ENCODE results near the gene CHRNG. TPM values are rescaled to one million over a fixed set of nuclear protein-coding genes. Genes with fewer than 3 reads are reported as not detected.

The CHRNG gene
- polyA plus RNA-seq, 1 donor, result 0.21 TPM

GRCh38 chr2:232577841-232578240 is 38.3 kb downstream of the CHRNG start:
- Histone ChIP-seq H3K4me1 (ENCODE audit: control insufficient read depth, insufficient read depth, low read length) (peaks cover 63% of the 10 kb centered on the region), H3K27me3 (ENCODE audit: control insufficient read depth, insufficient read depth, low read length) (no peaks in the 10 kb centered on the region), H3K27ac (ENCODE audit: low read length) (no peak overlapping the region), H3K36me3 (ENCODE audit: control insufficient read depth, insufficient read depth, low read length) (peaks cover 27% of the 10 kb centered on the region), H3K9me3 (ENCODE audit: control insufficient read depth, low read depth, low read length) (no peaks in the 10 kb centered on the region), H3K4me3 (ENCODE audit: low read length) (no peak overlapping the region)
- DNase-seq, result no peak
- WGBS (ENCODE audit: insufficient coverage, low lambda C conversion rate), result 90% methylated on average over 2 of the region's 2 CpGs

GRCh38 chr2:232578626-232579025 is 39.1 kb downstream of the CHRNG start:
- peak in 1 of 2 donors; percentile 71 for DNase-seq
- peaks cover 26% of the 10 kb centered on the region for H3K36me3 ChIP-seq (ENCODE audit: control insufficient read depth, insufficient read depth, low read length)

GRCh38 chr2:232580648-232580981 is 41.1 kb downstream of the CHRNG start:
- no peaks in the 10 kb centered on the region for H3K27me3 ChIP-seq (ENCODE audit: control insufficient read depth, insufficient read depth, low read length)
- WGBS (ENCODE audit: insufficient coverage, low lambda C conversion rate), result no CpG with 5 or more reads among the region's 6 CpGs
- peaks cover 14% of the 10 kb centered on the region for H3K36me3 ChIP-seq (ENCODE audit: control insufficient read depth, insufficient read depth, low read length)
- H3K4me3 ChIP-seq (ENCODE audit: low read length), result no peak overlapping the region
- H3K27ac ChIP-seq (ENCODE audit: low read length), result no peak overlapping the region
- DNase-seq, result no peak
- peaks cover 38% of the 10 kb centered on the region for H3K4me1 ChIP-seq (ENCODE audit: control insufficient read depth, insufficient read depth, low read length)
- no peaks in the 10 kb centered on the region for H3K9me3 ChIP-seq (ENCODE audit: control insufficient read depth, low read depth, low read length)

More at GRCh38 chr2:232578626-232579025, 39.1 kb downstream of the CHRNG start:
- Histone ChIP-seq H3K9me3 (ENCODE audit: control insufficient read depth, low read depth, low read length) (no peaks in the 10 kb centered on the region), H3K27me3 (ENCODE audit: control insufficient read depth, insufficient read depth, low read length) (no peaks in the 10 kb centered on the region), H3K4me1 (ENCODE audit: control insufficient read depth, insufficient read depth, low read length) (peaks cover 56% of the 10 kb centered on the region), H3K4me3 (ENCODE audit: low read length) (no peak overlapping the region), H3K27ac (ENCODE audit: low read length) (peak overlapping the region; percentile 30)
- WGBS (ENCODE audit: insufficient coverage, low lambda C conversion rate), result no CpG with 5 or more reads among the region's 2 CpGs

- Histone ChIP-seq H3K36me3 (ENCODE audit: control insufficient read depth, insufficient read depth, low read length) (peaks cover 14% of the 10 kb centered on the region), H3K4me3 (ENCODE audit: low read length) (no peak overlapping the region), H3K9me3 (ENCODE audit: control insufficient read depth, low read depth, low read length) (no peaks in the 10 kb centered on the region), H3K27ac (ENCODE audit: low read length) (no peak overlapping the region), H3K27me3 (ENCODE audit: control insufficient read depth, insufficient read depth, low read length) (no peaks in the 10 kb centered on the region), H3K4me1 (ENCODE audit: control insufficient read depth, insufficient read depth, low read length) (peaks cover 38% of the 10 kb centered on the region)
- no peak for DNase-seq
These were observed 42.2 kb downstream of the CHRNG start for GRCh38 chr2:232581725-232582124.

- no peaks in the 10 kb centered on the region for H3K9me3 ChIP-seq (ENCODE audit: control insufficient read depth, low read depth, low read length)
- no peak for DNase-seq
- H3K4me1 ChIP-seq (ENCODE audit: control insufficient read depth, insufficient read depth, low read length), result peaks cover 22% of the 10 kb centered on the region
- no CpG with 5 or more reads among the region's 6 CpGs for WGBS (ENCODE audit: insufficient coverage, low lambda C conversion rate)
- no peak overlapping the region for H3K4me3 ChIP-seq (ENCODE audit: low read length)
- H3K36me3 ChIP-seq (ENCODE audit: control insufficient read depth, insufficient read depth, low read length), result peaks cover 14% of the 10 kb centered on the region
- no peak overlapping the region for H3K27ac ChIP-seq (ENCODE audit: low read length)
- H3K27me3 ChIP-seq (ENCODE audit: control insufficient read depth, insufficient read depth, low read length), result no peaks in the 10 kb centered on the region
These were observed 44.7 kb downstream of the CHRNG start for GRCh38 chr2:232584238-232584637.

- no peak for DNase-seq
- H3K27ac ChIP-seq (ENCODE audit: low read length), result no peak overlapping the region
- H3K36me3 ChIP-seq (ENCODE audit: control insufficient read depth, insufficient read depth, low read length), result peaks cover 9% of the 10 kb centered on the region
- no peaks in the 10 kb centered on the region for H3K27me3 ChIP-seq (ENCODE audit: control insufficient read depth, insufficient read depth, low read length)
- H3K4me3 ChIP-seq (ENCODE audit: low read length), result no peak overlapping the region
- H3K9me3 ChIP-seq (ENCODE audit: control insufficient read depth, low read depth, low read length), result no peaks in the 10 kb centered on the region
- WGBS (ENCODE audit: insufficient coverage, low lambda C conversion rate), result no CpG with 5 or more reads among the region's 5 CpGs
- peaks cover 11% of the 10 kb centered on the region for H3K4me1 ChIP-seq (ENCODE audit: control insufficient read depth, insufficient read depth, low read length)
These were observed 47.5 kb downstream of the CHRNG start for GRCh38 chr2:232586943-232587505.

GRCh38 chr2:232587512-232587911 is 48.0 kb downstream of the CHRNG start:
- Histone ChIP-seq H3K4me3 (ENCODE audit: low read length) (no peak overlapping the region), H3K9me3 (ENCODE audit: control insufficient read depth, low read depth, low read length) (no peaks in the 10 kb centered on the region), H3K27ac (ENCODE audit: low read length) (no peak overlapping the region), H3K36me3 (ENCODE audit: control insufficient read depth, insufficient read depth, low read length) (peaks cover 4% of the 10 kb centered on the region), H3K4me1 (ENCODE audit: control insufficient read depth, insufficient read depth, low read length) (peaks cover 16% of the 10 kb centered on the region), H3K27me3 (ENCODE audit: control insufficient read depth, insufficient read depth, low read length) (no peaks in the 10 kb centered on the region)
- no CpG with 5 or more reads among the region's 7 CpGs for WGBS (ENCODE audit: insufficient coverage, low lambda C conversion rate)
- no peak for DNase-seq

- no peaks in the 10 kb centered on the region for H3K27me3 ChIP-seq (ENCODE audit: control insufficient read depth, insufficient read depth, low read length)
- H3K9me3 ChIP-seq (ENCODE audit: control insufficient read depth, low read depth, low read length), result no peaks in the 10 kb centered on the region
- WGBS (ENCODE audit: insufficient coverage, low lambda C conversion rate), result 100% methylated on average over 2 of the region's 8 CpGs
- H3K27ac ChIP-seq (ENCODE audit: low read length), result no peak overlapping the region
- H3K4me3 ChIP-seq (ENCODE audit: low read length), result no peak overlapping the region
- peaks cover 3% of the 10 kb centered on the region for H3K36me3 ChIP-seq (ENCODE audit: control insufficient read depth, insufficient read depth, low read length)
- DNase-seq, result no peak
- peaks cover 19% of the 10 kb centered on the region for H3K4me1 ChIP-seq (ENCODE audit: control insufficient read depth, insufficient read depth, low read length)
These were observed 48.5 kb downstream of the CHRNG start for GRCh38 chr2:232588031-232588430.

- Histone ChIP-seq H3K9me3 (ENCODE audit: control insufficient read depth, low read depth, low read length) (no peaks in the 10 kb centered on the region), H3K27me3 (ENCODE audit: control insufficient read depth, insufficient read depth, low read length) (no peaks in the 10 kb centered on the region), H3K4me3 (ENCODE audit: low read length) (no peak overlapping the region), H3K27ac (ENCODE audit: low read length) (no peak overlapping the region), H3K36me3 (ENCODE audit: control insufficient read depth, insufficient read depth, low read length) (peaks cover 3% of the 10 kb centered on the region), H3K4me1 (ENCODE audit: control insufficient read depth, insufficient read depth, low read length) (peaks cover 28% of the 10 kb centered on the region)
- no peak for DNase-seq
- WGBS (ENCODE audit: insufficient coverage, low lambda C conversion rate), result 100% methylated on average over 2 of the region's 18 CpGs
These were observed 49.4 kb downstream of the CHRNG start for GRCh38 chr2:232588680-232589585.

GRCh38 chr2:232592772-232593395 is 53.4 kb downstream of the CHRNG start:
- Histone ChIP-seq H3K27ac (ENCODE audit: low read length) (peak overlapping the region; percentile 90), H3K27me3 (ENCODE audit: control insufficient read depth, insufficient read depth, low read length) (no peaks in the 10 kb centered on the region), H3K4me3 (ENCODE audit: low read length) (no peak overlapping the region), H3K9me3 (ENCODE audit: control insufficient read depth, low read depth, low read length) (no peaks in the 10 kb centered on the region), H3K36me3 (ENCODE audit: control insufficient read depth, insufficient read depth, low read length) (no peaks in the 10 kb centered on the region), H3K4me1 (ENCODE audit: control insufficient read depth, insufficient read depth, low read length) (peaks cover 30% of the 10 kb centered on the region)
- WGBS (ENCODE audit: insufficient coverage, low lambda C conversion rate), result no CpG with 5 or more reads among the region's 3 CpGs
- peak; percentile 74 to 92 for DNase-seq
